ENCODE data around the gene ZKSCAN3.
"Not testable (repeated sequence)": the region's sequence is repeated elsewhere in the genome, so short reads cannot be mapped to it uniquely, and the experiment has no call there.

The ZKSCAN3 gene

GRCh38 chr6:28349892-28350737 is at the start of gene ZKSCAN3:
Gene ZKSCAN3, plus strand, starts transcription at chr6:28349947. Its CDS starts 9,640 bp downstream, at chr6:28359587.
- Mint-ChIP-seq H3K4me3 (peak within 1 kb of the TSS; percentile 99), H3K9me3 (no peaks in the 10 kb centered on the region), H3K36me3 (ENCODE audit: low read depth) (peaks cover 5% of the 10 kb centered on the region), H3K27ac (peak within 1 kb of the TSS; percentile 95), H3K4me1 (ENCODE audit: low read depth) (peaks cover 28% of the 10 kb centered on the region), H3K27me3 (peaks cover 14% of the 10 kb centered on the region)
- DNase-seq = peak; percentile 87

GRCh38 chr6:28303570-28303969 is 46.2 kb upstream of the ZKSCAN3 start:
- Mint-ChIP-seq H3K36me3 (ENCODE audit: low read depth) (peaks cover 4% of the 10 kb centered on the region), H3K27ac (peak overlapping the region; percentile 74), H3K4me3 (peak overlapping the region; percentile 4), H3K4me1 (ENCODE audit: low read depth) (peaks cover 27% of the 10 kb centered on the region), H3K9me3 (peaks cover 4% of the 10 kb centered on the region), H3K27me3 (peaks cover 7% of the 10 kb centered on the region)
- DNase-seq = no peak

GRCh38 chr6:28306363-28306762 is 43.4 kb upstream of the ZKSCAN3 start:
- not testable (repeated sequence) for H3K4me3 Mint-ChIP-seq; H3K27ac Mint-ChIP-seq; DNase-seq; H3K9me3 Mint-ChIP-seq; H3K36me3 Mint-ChIP-seq (ENCODE audit: low read depth)
- Mint-ChIP-seq H3K27me3 (peaks cover 28% of the 10 kb centered on the region), H3K4me1 (ENCODE audit: low read depth) (peaks cover 26% of the 10 kb centered on the region)

GRCh38 chr6:28311139-28311823 is 38.5 kb upstream of the ZKSCAN3 start:
- no peaks in the 10 kb centered on the region for H3K4me1 Mint-ChIP-seq (ENCODE audit: low read depth)
- peaks cover 50% of the 10 kb centered on the region for H3K27me3 Mint-ChIP-seq
- peaks cover 4% of the 10 kb centered on the region for H3K9me3 Mint-ChIP-seq
- H3K36me3 Mint-ChIP-seq (ENCODE audit: low read depth) = no peaks in the 10 kb centered on the region
- no peak for DNase-seq
- H3K27ac Mint-ChIP-seq = no peak overlapping the region
- no peak overlapping the region for H3K4me3 Mint-ChIP-seq

- DNase-seq = no peak
- no peaks in the 10 kb centered on the region for H3K9me3 Mint-ChIP-seq
- no peak overlapping the region for H3K27ac Mint-ChIP-seq
- H3K27me3 Mint-ChIP-seq = peaks cover 48% of the 10 kb centered on the region
- no peaks in the 10 kb centered on the region for H3K4me1 Mint-ChIP-seq (ENCODE audit: low read depth)
- H3K4me3 Mint-ChIP-seq = no peak overlapping the region
- H3K36me3 Mint-ChIP-seq (ENCODE audit: low read depth) = no peaks in the 10 kb centered on the region
These were observed 36.8 kb upstream of the ZKSCAN3 start for GRCh38 chr6:28312939-28313338.

- no peak for DNase-seq
- Mint-ChIP-seq H3K36me3 (ENCODE audit: low read depth) (no peaks in the 10 kb centered on the region), H3K27ac (no peak overlapping the region), H3K4me3 (no peak overlapping the region), H3K27me3 (peaks cover 30% of the 10 kb centered on the region), H3K4me1 (ENCODE audit: low read depth) (no peaks in the 10 kb centered on the region), H3K9me3 (no peaks in the 10 kb centered on the region)
These were observed 34.1 kb upstream of the ZKSCAN3 start for GRCh38 chr6:28315628-28316027.

- not testable (repeated sequence) for H3K9me3 Mint-ChIP-seq; H3K4me1 Mint-ChIP-seq (ENCODE audit: low read depth); H3K36me3 Mint-ChIP-seq (ENCODE audit: low read depth); H3K4me3 Mint-ChIP-seq; H3K27ac Mint-ChIP-seq; DNase-seq
- H3K27me3 Mint-ChIP-seq = peaks cover 20% of the 10 kb centered on the region
These were observed 31.9 kb upstream of the ZKSCAN3 start for GRCh38 chr6:28317866-28318265.

- Mint-ChIP-seq H3K4me1 (ENCODE audit: low read depth) (no peaks in the 10 kb centered on the region), H3K27me3 (peaks cover 9% of the 10 kb centered on the region), H3K27ac (no peak overlapping the region), H3K36me3 (ENCODE audit: low read depth) (peaks cover 18% of the 10 kb centered on the region), H3K4me3 (no peak overlapping the region), H3K9me3 (peaks cover 20% of the 10 kb centered on the region)
- DNase-seq = no peak
These were observed 27.1 kb upstream of the ZKSCAN3 start for GRCh38 chr6:28322661-28323060.

- Mint-ChIP-seq H3K9me3 (peaks cover 26% of the 10 kb centered on the region), H3K4me1 (ENCODE audit: low read depth) (no peaks in the 10 kb centered on the region), H3K4me3 (no peak overlapping the region), H3K27me3 (peaks cover 7% of the 10 kb centered on the region), H3K36me3 (ENCODE audit: low read depth) (peaks cover 24% of the 10 kb centered on the region), H3K27ac (no peak overlapping the region)
- DNase-seq = no peak
These were observed 25.8 kb upstream of the ZKSCAN3 start for GRCh38 chr6:28323813-28324424.

GRCh38 chr6:28326371-28326948 is 23.3 kb upstream of the ZKSCAN3 start:
- H3K4me3 Mint-ChIP-seq = no peak overlapping the region
- H3K27me3 Mint-ChIP-seq = peaks cover 7% of the 10 kb centered on the region
- H3K4me1 Mint-ChIP-seq (ENCODE audit: low read depth) = no peaks in the 10 kb centered on the region
- H3K27ac Mint-ChIP-seq = no peak overlapping the region
- peaks cover 30% of the 10 kb centered on the region for H3K9me3 Mint-ChIP-seq
- peaks cover 28% of the 10 kb centered on the region for H3K36me3 Mint-ChIP-seq (ENCODE audit: low read depth)
- DNase-seq = no peak

GRCh38 chr6:28330041-28330440 is 19.7 kb upstream of the ZKSCAN3 start:
- Mint-ChIP-seq H3K9me3 (peaks cover 28% of the 10 kb centered on the region), H3K4me3 (no peak overlapping the region), H3K27me3 (no peaks in the 10 kb centered on the region), H3K27ac (no peak overlapping the region), H3K36me3 (ENCODE audit: low read depth) (peaks cover 28% of the 10 kb centered on the region), H3K4me1 (ENCODE audit: low read depth) (peaks cover 5% of the 10 kb centered on the region)
- no peak for DNase-seq

- no peak overlapping the region for H3K4me3 Mint-ChIP-seq
- peaks cover 6% of the 10 kb centered on the region for H3K9me3 Mint-ChIP-seq
- H3K4me1 Mint-ChIP-seq (ENCODE audit: low read depth) = peaks cover 5% of the 10 kb centered on the region
- H3K27ac Mint-ChIP-seq = no peak overlapping the region
- H3K27me3 Mint-ChIP-seq = no peaks in the 10 kb centered on the region
- peaks cover 7% of the 10 kb centered on the region for H3K36me3 Mint-ChIP-seq (ENCODE audit: low read depth)
- DNase-seq = no peak
These were observed 16.7 kb upstream of the ZKSCAN3 start for GRCh38 chr6:28333047-28333446.

- Mint-ChIP-seq H3K4me3 (no peak overlapping the region), H3K27ac (no peak overlapping the region), H3K27me3 (no peaks in the 10 kb centered on the region), H3K9me3 (peaks cover 6% of the 10 kb centered on the region), H3K36me3 (ENCODE audit: low read depth) (peaks cover 7% of the 10 kb centered on the region), H3K4me1 (ENCODE audit: low read depth) (peaks cover 5% of the 10 kb centered on the region)
- DNase-seq = no peak
These were observed 16.1 kb upstream of the ZKSCAN3 start for GRCh38 chr6:28333599-28334018.

- DNase-seq = no peak
- Mint-ChIP-seq H3K9me3 (no peaks in the 10 kb centered on the region), H3K27me3 (no peaks in the 10 kb centered on the region), H3K36me3 (ENCODE audit: low read depth) (no peaks in the 10 kb centered on the region), H3K4me1 (ENCODE audit: low read depth) (peaks cover 5% of the 10 kb centered on the region), H3K27ac (no peak overlapping the region), H3K4me3 (no peak overlapping the region)
These were observed 15.3 kb upstream of the ZKSCAN3 start for GRCh38 chr6:28334286-28335039.

Data from activated T-cell treated with anti-CD3 and anti-CD28 coated beads, Interleukin-2, amount 50 U/mL, for 24 hours (primary cell).